ENCODE measurements around the gene CHD1L. TPM values are rescaled to one million over a fixed set of nuclear protein-coding genes. Genes with fewer than 3 reads are reported as not detected.

CHD1L gene
- total and polyA plus RNA-seq, 2 donors (not counting 3 experiments of a cell fraction or from before 2014, with no cell fraction given): 12.3 to 33.8 TPM

- H3K79me2 ChIP-seq (ENCODE audit: control insufficient read depth, insufficient read depth, low read length): no peaks in the 10 kb centered on the region
- DNase-seq (ENCODE audit: low read depth, low spot score) (no peak), FAIRE-seq (no peak)
- H4K20me1 ChIP-seq (replicated peaks; ENCODE audit: control insufficient read depth, extremely low read depth, insufficient read depth, low read length): no peaks in the 10 kb centered on the region
- H3K27me3 ChIP-seq (ENCODE audit: control insufficient read depth in 2 of 2, insufficient read depth in 2 of 2, low read length in 2 of 2): no peaks in the 10 kb centered on the region
- H3K27ac ChIP-seq (ENCODE audit: insufficient read depth, low read depth, low read length): no peak overlapping the region
- no peak overlapping the region for H3K4me3 ChIP-seq (replicated peaks in 1 of 3; ENCODE audit: insufficient read depth in 1 of 3, low read depth in 1 of 3, low read length in 3 of 3)
- H3K9ac ChIP-seq (replicated peaks; ENCODE audit: extremely low read depth, insufficient read depth, low read length): no peak overlapping the region
- no peaks in the 10 kb centered on the region for H3K9me3 ChIP-seq (replicated peaks; ENCODE audit: control insufficient read depth, insufficient read depth, low read length)
- no TSS peak for BruUV-seq (replicated peaks)
- no peaks in the 10 kb centered on the region for H3K36me3 ChIP-seq (ENCODE audit: control insufficient read depth in 2 of 2, extremely low read depth in 1 of 2, insufficient read depth in 2 of 2, low read length in 2 of 2)
- dilution Hi-C loops (cut with MboI; ENCODE audit: extremely low pct_ligation_motif_present, low sequenced_read_pairs) (no loop called here), intact Hi-C loops (cut with micrococcal nuclease) (no loop called here)
- POLR2A ChIA-PET: no interaction called here
- TF ChIP-seq MAX (IDR thresholded peaks at IDR 0.05; ENCODE audit: insufficient read depth, insufficient read length): no peak
- TF ChIP-seq POLR2A (IDR thresholded peaks at IDR 0.05; ENCODE audit: low read depth, low read length): no peak
- no peak for TF ChIP-seq MYC (IDR thresholded peaks at IDR 0.05; ENCODE audit: low read depth, low read length)
- no peak for TF ChIP-seq EZH2 (IDR thresholded peaks at IDR 0.05; ENCODE audit: borderline replicate concordance, low read depth, low read length, severe bottlenecking)
- no peak for TF ChIP-seq FOS (IDR thresholded peaks at IDR 0.05; ENCODE audit: borderline replicate concordance, insufficient read depth, low read length)
- no peak for TF ChIP-seq JUN (IDR thresholded peaks at IDR 0.05; ENCODE audit: borderline replicate concordance, insufficient read depth, insufficient read length, low read depth)
- TF ChIP-seq CTCF (IDR thresholded peaks at IDR 0.05; ENCODE audit: extremely low read depth in 1 of 2, insufficient read depth in 1 of 2, low read depth in 1 of 2, low read length in 2 of 2): no peak
- TF ChIP-seq GATA2 (IDR thresholded peaks at IDR 0.05; ENCODE audit: insufficient read depth, insufficient read length, low read depth, low read length): no peak
- TF ChIP-seq POLR2AphosphoS5 (IDR thresholded peaks at IDR 0.05; ENCODE audit: insufficient read depth, low read depth, low read length): no peak
- H3K4me2 ChIP-seq (ENCODE audit: insufficient read depth, low read length): no peak overlapping the region
- no peaks in the 10 kb centered on the region for H3K4me1 ChIP-seq (ENCODE audit: control insufficient read depth, extremely low read depth, insufficient read depth, low read length)
- no peaks in the 10 kb centered on the region for H3K9me1 ChIP-seq (replicated peaks; ENCODE audit: control insufficient read depth, extremely low read depth, insufficient read depth, low read length)
- H2AFZ ChIP-seq (ENCODE audit: low read depth, low read length): no peak overlapping the region
- CTCF ChIA-PET: no interaction called here
These were observed 31.5 kb upstream of the CHD1L start for GRCh38 chr1:147210987-147211386.

All from endothelial cell of umbilical vein (primary cell).